ENCODE measurements around the gene EHMT1.

The EHMT1 gene

GRCh38 chr9:137694236-137694959 lies 75.6 kb downstream of the EHMT1 start:
- DNase-seq (ENCODE audit: low spot score in 2 of 2): no peak
- no peak for ATAC-seq
- no peaks in the 10 kb centered on the region for H3K9me3 Mint-ChIP-seq
- H3K27ac Mint-ChIP-seq: no peak overlapping the region
- no peak overlapping the region for H3K4me3 Mint-ChIP-seq
- H3K4me1 Mint-ChIP-seq: peaks cover 68% of the 10 kb centered on the region
- H3K36me3 Mint-ChIP-seq: peaks cover 2% of the 10 kb centered on the region

DNA sequence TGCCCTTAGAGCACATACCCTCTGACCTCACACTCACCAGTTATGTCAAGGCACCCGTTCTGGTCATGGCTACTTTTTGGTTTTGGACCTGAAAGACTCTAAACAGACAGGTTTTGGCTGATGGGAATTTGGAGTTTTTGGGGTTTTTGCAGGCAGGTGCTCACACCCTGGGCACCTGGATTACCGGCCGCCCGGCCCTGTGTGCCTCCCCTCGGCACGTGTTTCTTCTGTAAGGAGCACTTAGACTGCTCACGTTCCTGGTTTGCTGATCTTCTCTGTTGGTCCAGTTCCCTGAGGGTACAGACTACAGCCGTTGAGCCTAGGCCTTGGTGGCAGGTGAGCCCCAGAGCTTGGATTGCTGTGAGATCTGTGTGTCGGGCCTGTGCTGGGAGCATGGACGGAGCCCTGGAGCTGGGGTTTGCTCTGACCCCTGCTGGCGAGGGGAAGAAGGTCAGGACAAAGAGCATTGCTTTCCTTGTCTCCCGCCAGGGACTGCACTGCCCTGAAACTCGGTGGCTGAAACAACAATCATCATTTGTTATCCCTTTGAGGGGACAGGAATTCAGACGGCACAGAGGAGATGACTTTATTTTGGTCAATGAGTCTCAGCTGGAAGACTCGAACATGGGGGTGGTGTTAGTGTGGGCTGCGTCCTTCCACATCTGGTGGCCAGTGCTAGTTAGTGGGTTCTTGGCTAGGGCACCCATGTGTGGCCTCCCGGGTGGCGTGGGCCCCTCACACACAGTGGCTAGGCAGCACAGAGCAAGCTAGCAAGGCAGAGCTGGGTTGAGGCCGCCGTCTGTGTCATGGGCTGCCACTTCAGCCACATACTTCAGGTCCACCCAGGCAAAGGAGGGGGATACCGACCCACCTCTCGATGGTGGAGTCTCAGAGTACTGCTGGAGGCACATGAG lies 76.4 kb downstream of the EHMT1 start:
- Mint-ChIP-seq H3K27ac (peak overlapping the region; percentile 26), H3K9me3 (no peaks in the 10 kb centered on the region), H3K4me3 (no peak overlapping the region), H3K36me3 (no peaks in the 10 kb centered on the region), H3K4me1 (peaks cover 60% of the 10 kb centered on the region)
- DNase-seq (ENCODE audit: low spot score in 2 of 2) (no peak), ATAC-seq (peak; percentile 55)

- DNase-seq (ENCODE audit: low spot score in 2 of 2): no peak
- Mint-ChIP-seq H3K27ac (peak overlapping the region; percentile 66), H3K4me1 (peaks cover 56% of the 10 kb centered on the region), H3K4me3 (no peak overlapping the region), H3K9me3 (no peaks in the 10 kb centered on the region), H3K36me3 (no peaks in the 10 kb centered on the region)
- no peak for ATAC-seq
These were observed 77.5 kb downstream of the EHMT1 start for GRCh38 chr9:137696136-137696925.

DNA sequence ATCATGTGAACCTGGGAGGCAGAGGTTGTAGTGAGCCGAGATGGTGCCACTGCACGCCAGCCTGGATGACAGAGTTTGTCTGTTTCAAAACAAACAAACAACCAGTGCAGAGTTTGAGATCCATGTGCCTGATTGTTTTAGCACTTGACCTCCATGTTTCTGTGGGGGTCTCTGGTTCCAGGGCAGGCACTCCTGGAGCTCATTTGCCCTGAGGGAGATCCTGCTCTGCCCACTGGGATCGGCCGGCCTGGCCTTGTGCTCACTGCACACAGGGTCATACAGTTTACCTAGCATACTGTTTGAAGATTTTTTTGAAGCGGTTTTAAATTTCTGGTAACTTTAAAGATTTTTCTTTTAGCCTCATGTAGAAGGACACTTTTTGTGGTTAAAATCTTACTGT lies 78.4 kb downstream of the EHMT1 start:
- Mint-ChIP-seq H3K4me3 (no peak overlapping the region), H3K4me1 (peaks cover 49% of the 10 kb centered on the region), H3K36me3 (no peaks in the 10 kb centered on the region), H3K27ac (peak overlapping the region; percentile 66), H3K9me3 (no peaks in the 10 kb centered on the region)
- no peak for ATAC-seq
- no peak for DNase-seq (ENCODE audit: low spot score in 2 of 2)

GRCh38 chr9:137697832-137698231 lies 79.0 kb downstream of the EHMT1 start:
- Mint-ChIP-seq H3K27ac (peak overlapping the region; percentile 17), H3K4me1 (peaks cover 44% of the 10 kb centered on the region), H3K4me3 (no peak overlapping the region), H3K9me3 (no peaks in the 10 kb centered on the region), H3K36me3 (no peaks in the 10 kb centered on the region)
- ATAC-seq (no peak), DNase-seq (ENCODE audit: low spot score in 2 of 2) (no peak)

GRCh38 chr9:137700911-137701310 lies 82.1 kb downstream of the EHMT1 start:
- no peak overlapping the region for H3K27ac Mint-ChIP-seq
- no peak for ATAC-seq
- no peak for DNase-seq (ENCODE audit: low spot score in 2 of 2)
- peaks cover 8% of the 10 kb centered on the region for H3K9me3 Mint-ChIP-seq
- H3K36me3 Mint-ChIP-seq: no peaks in the 10 kb centered on the region
- peaks cover 53% of the 10 kb centered on the region for H3K4me1 Mint-ChIP-seq
- no peak overlapping the region for H3K4me3 Mint-ChIP-seq

DNA sequence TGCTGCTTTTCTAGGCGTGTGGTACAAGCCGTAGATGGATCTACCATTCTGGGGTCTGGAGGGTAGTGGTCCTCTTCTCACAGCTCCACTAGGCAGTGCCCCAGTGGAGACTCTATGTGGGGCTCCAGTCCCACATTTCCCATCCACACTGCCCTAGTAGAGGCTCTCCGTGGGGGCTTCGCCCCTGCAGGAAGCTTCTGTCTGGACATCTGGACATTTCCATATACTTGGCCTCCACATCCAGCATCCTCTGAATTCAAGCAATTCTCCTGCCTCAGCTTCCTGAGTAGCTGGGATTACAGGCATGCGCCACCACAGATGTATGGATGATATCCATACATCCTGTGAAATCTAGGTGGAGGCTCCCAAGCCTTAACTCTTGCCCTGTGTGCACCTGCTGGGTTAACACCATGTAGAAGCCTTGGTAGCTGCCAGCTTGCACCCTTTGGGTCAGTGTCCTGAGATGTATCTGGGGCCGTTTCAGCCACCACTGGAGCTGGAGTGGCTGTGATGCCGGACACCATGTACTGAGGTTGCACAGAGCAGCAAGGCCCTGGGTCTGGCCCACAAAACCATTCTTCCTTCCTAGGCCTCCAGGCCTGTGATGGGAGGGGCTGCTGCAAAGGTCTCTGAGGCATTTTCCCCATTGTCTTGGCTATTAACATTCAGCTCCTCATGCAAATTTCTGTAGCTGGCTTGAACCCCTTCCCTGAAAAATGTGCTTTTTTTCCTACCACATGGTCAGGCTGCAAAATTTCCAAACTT lies 84.0 kb downstream of the EHMT1 start:
- H3K9me3 Mint-ChIP-seq: peaks cover 8% of the 10 kb centered on the region
- H3K27ac Mint-ChIP-seq: no peak overlapping the region
- peaks cover 51% of the 10 kb centered on the region for H3K4me1 Mint-ChIP-seq
- ATAC-seq: no peak
- H3K36me3 Mint-ChIP-seq: no peaks in the 10 kb centered on the region
- no peak overlapping the region for H3K4me3 Mint-ChIP-seq
- no peak for DNase-seq (ENCODE audit: low spot score in 2 of 2)

- ATAC-seq (peak; percentile 49), DNase-seq (ENCODE audit: low spot score in 2 of 2) (no peak)
- Mint-ChIP-seq H3K36me3 (peaks cover under 1% of the 10 kb centered on the region), H3K4me3 (no peak overlapping the region), H3K9me3 (peaks cover 8% of the 10 kb centered on the region), H3K4me1 (peaks cover 49% of the 10 kb centered on the region), H3K27ac (peak overlapping the region; percentile 44)
These were observed 85.2 kb downstream of the EHMT1 start for GRCh38 chr9:137703842-137704508.

DNA sequence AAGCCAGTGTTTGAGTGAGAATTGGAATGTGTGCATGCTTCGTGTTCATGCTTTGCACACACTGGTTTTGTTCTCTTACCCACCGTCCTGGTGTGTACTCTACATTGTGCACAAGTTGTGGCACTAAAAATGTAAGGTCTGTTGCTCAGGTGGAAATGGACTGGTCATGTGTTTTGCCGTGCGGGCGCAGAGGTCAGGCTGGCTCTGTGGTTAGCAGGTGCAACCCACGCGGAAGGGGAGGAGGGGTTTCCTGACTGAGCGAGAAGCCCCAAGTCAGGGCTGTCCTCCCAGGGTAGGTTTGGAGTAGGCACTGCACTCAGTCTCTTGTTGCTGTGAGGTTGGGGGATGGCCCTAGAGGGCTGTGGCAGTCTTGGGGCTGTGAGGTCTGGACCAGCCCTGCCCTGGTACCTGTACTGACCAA lies 86.6 kb downstream of the EHMT1 start:
- Mint-ChIP-seq H3K27ac (peak overlapping the region; percentile 81), H3K36me3 (peaks cover 12% of the 10 kb centered on the region), H3K9me3 (peaks cover 8% of the 10 kb centered on the region), H3K4me1 (peaks cover 54% of the 10 kb centered on the region), H3K4me3 (peak overlapping the region; percentile 53)
- peak; percentile 85 for ATAC-seq
- DNase-seq (ENCODE audit: low spot score in 2 of 2): peak in 1 of 2 donors; percentile 61

GRCh38 chr9:137705906-137706305 lies 87.1 kb downstream of the EHMT1 start:
- Mint-ChIP-seq H3K27ac (peak overlapping the region; percentile 81), H3K36me3 (peaks cover 12% of the 10 kb centered on the region), H3K4me1 (peaks cover 49% of the 10 kb centered on the region), H3K4me3 (peak overlapping the region; percentile 53), H3K9me3 (peaks cover 8% of the 10 kb centered on the region)
- DNase-seq (ENCODE audit: low spot score in 2 of 2) (no peak), ATAC-seq (peak; percentile 44)

- peak overlapping the region; percentile 64 for H3K27ac Mint-ChIP-seq
- DNase-seq (ENCODE audit: low spot score in 2 of 2): no peak
- H3K9me3 Mint-ChIP-seq: peaks cover 8% of the 10 kb centered on the region
- no peak for ATAC-seq
- peaks cover 26% of the 10 kb centered on the region for H3K36me3 Mint-ChIP-seq
- H3K4me3 Mint-ChIP-seq: no peak overlapping the region
- H3K4me1 Mint-ChIP-seq: peaks cover 61% of the 10 kb centered on the region
These were observed 88.6 kb downstream of the EHMT1 start for GRCh38 chr9:137707361-137707760.

DNA sequence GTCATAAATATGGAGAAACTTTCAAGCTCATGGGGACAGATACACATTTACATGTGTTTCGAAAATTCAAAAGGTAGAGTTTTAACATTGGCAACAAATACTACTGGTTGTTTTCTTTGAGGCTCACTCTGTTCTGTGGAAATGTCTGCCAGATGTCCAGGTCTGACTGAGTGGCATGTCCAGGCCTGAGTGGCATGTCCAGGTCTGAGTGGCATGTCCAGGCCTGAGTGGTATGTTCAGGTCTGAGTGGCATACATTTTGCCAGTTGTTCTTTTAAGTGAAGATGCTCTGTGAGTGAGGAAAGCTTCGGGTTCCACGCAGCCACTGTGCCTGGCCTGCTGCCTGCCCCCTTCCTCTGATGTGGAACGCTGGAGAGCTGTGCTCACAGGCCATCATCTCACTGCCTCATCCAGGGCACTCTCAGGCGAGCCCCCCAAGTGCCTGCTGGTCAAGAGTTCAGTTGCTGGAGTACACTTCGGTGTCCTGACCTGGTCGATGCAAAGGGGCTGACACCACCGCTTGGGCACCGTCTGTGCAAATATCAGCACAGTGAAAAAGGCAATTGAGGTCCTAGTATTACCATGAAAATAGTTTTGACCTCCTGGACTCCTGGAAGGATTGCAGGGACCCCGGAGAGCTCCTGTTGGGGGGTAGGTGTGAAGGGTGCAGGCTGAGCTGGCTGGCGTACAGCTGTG lies 89.9 kb downstream of the EHMT1 start:
- Mint-ChIP-seq H3K27ac (peak overlapping the region; percentile 32), H3K9me3 (peaks cover 2% of the 10 kb centered on the region), H3K36me3 (peaks cover 33% of the 10 kb centered on the region), H3K4me3 (no peak overlapping the region), H3K4me1 (peaks cover 60% of the 10 kb centered on the region)
- no peak for ATAC-seq
- no peak for DNase-seq (ENCODE audit: low spot score in 2 of 2)

DNA sequence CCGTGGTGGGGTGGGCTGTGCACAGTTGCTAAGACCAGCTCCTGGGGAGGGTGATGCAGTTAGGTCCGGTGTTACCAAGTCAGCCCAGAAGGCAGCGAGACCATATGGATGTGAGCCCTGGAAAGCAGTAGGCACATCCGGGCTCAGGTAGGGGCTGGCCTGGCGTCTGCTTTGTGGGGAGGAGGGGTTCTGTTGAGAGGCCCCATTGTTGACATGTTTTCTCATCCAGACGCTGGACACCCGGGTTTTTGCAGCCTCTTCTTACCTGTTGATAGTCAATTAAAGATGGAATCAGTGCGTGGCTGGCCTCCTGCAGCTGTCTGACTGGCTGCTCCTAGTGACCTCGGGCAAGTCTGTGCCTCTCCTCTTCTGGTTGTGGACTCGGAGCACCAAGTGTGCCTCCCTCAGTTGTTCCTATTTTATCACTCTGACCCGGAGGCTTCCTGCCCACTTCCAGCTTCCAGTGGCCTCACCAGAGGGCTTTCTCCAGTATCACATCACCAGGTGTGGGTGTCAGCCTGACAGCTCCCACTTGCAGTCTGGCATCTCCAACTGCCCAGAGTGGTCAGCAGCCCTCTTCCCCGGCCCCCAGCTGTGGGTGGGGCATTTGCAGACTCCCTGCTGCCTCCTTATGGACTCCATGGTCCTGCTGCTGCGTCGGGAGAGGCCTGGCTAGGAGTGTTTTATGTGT lies 90.8 kb downstream of the EHMT1 start:
- ATAC-seq (no peak), DNase-seq (ENCODE audit: low spot score in 2 of 2) (no peak)
- Mint-ChIP-seq H3K4me1 (peaks cover 52% of the 10 kb centered on the region), H3K27ac (peak overlapping the region; percentile 23), H3K9me3 (no peaks in the 10 kb centered on the region), H3K36me3 (peaks cover 38% of the 10 kb centered on the region), H3K4me3 (no peak overlapping the region)
